Keratinocyte (primary cell): Measurements from ENCODE around the gene CUX1.

Source experiments
- CTCF ChIP-seq, 3 experiments: IDR thresholded peaks in 1 of 3; conservative IDR thresholded peaks in 1 of 3; optimal IDR thresholded peaks in 1 of 3; 2 replicates in 2 of 3; 3 replicates in 1 of 3; pipeline versions ENCODE3 to v1.5.1; 2011; ENCODE audit warnings: low read length in 3 of 3, mild to moderate bottlenecking in 3 of 3, moderate library complexity in 2 of 3, control low read depth in 1 of 3, inconsistent platforms in 1 of 3; ENCODE audit not compliant: insufficient read depth in 2 of 3; ENCODE audit errors: extremely low read depth in 1 of 3
- EZH2 ChIP-seq: IDR thresholded peaks from one replicate; pipeline ENCODE4 v1.6.1; 2012; ENCODE audit warnings: inconsistent platforms, mild to moderate bottlenecking, low read length, moderate library complexity

- TF ChIP-seq CTCF (optimal IDR thresholded peaks at IDR 0.05 in 1 of 3, IDR thresholded peaks at IDR 0.05 in 1 of 3, conservative IDR thresholded peaks at IDR 0.05 in 1 of 3; ENCODE audit: extremely low read depth in 1 of 3, insufficient read depth in 2 of 3, low read length in 3 of 3) (no peak), EZH2 (no peak)
Measured at GRCh38 chr7:102201576-102201975, 384.1 kb downstream of the CUX1 start.
